GM12878 (cell line): ENCODE measurements around the gene PLXND1.

Experiments
- CTCF ChIP-seq, 3 experiments: IDR thresholded peaks in 2 of 3; conservative IDR thresholded peaks in 1 of 3; 2 replicates each; pipeline ENCODE4 v1.5.1; 2011; ENCODE audit warnings: low read depth in 3 of 3, low read length in 3 of 3, mild to moderate bottlenecking in 3 of 3, control low read depth in 2 of 3, moderate library complexity in 2 of 3, inconsistent platforms in 1 of 3, mixed read lengths in 1 of 3; ENCODE audit not compliant: control insufficient read depth in 2 of 3, insufficient read depth in 1 of 3; ENCODE audit errors: extremely low read depth in 1 of 3
- JUNB ChIP-seq: IDR thresholded peaks from 2 replicates; pipeline ENCODE4 v1.6.1; 2016; ENCODE audit warnings: antibody characterized with exemption, mild to moderate bottlenecking
- SMAD1 ChIP-seq: fragments of 450-650 bp; IDR thresholded peaks from 2 replicates; pipeline ENCODE4 v1.6.1; 2018; ENCODE audit warnings: mild to moderate bottlenecking, low read depth; ENCODE audit not compliant: partially characterized antibody

DNA sequence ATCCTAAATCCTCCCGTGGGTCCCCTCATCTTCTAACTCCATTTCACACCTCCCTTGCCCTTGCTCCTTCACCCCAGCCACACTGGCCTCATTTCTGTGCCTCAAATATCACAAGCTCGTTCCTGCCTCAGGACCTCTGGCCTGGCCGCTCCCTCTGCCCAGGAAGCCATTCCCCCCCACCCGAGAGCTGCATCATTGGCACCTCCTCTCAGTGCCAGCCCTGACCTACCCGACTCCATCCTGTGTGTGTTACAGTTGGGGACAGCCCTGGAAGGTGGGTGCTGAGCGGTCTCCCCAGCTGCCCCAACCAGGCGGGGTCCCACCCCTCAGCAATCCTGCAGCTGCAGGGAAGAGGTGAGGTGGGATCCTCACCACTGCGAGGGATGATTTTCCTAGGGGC, 14.5 kb downstream of the PLXND1 start:
- no peak for TF ChIP-seq CTCF (IDR thresholded peaks at IDR 0.05 in 2 of 3, conservative IDR thresholded peaks at IDR 0.05 in 1 of 3; ENCODE audit: control insufficient read depth in 2 of 3, extremely low read depth in 1 of 3, insufficient read depth in 1 of 3, low read depth in 3 of 3, low read length in 3 of 3)
- no peak for TF ChIP-seq SMAD1
- TF ChIP-seq JUNB: no peak
